GM21381 (cell line): ENCODE measurements around the gene LMTK3.

Source experiments
- ATAC-seq: cut with Tn5 transposase; IDR thresholded peaks from one replicate; pipeline ENCODE4 v1.9.1; 2021; ENCODE audit warnings: mild to moderate bottlenecking, moderate library complexity; ENCODE audit not compliant: unreplicated experiment

The LMTK3 gene

GRCh38 chr19:48511800-48512503 is at the start of gene LMTK3:
LMTK3 (minus strand) TSS chr19:48511835; CDS start chr19:48511576, 259 bp downstream.
- no peak for ATAC-seq

GRCh38 chr19:48561412-48561811 is 49.8 kb upstream of the LMTK3 start:
- no peak for ATAC-seq

DNA sequence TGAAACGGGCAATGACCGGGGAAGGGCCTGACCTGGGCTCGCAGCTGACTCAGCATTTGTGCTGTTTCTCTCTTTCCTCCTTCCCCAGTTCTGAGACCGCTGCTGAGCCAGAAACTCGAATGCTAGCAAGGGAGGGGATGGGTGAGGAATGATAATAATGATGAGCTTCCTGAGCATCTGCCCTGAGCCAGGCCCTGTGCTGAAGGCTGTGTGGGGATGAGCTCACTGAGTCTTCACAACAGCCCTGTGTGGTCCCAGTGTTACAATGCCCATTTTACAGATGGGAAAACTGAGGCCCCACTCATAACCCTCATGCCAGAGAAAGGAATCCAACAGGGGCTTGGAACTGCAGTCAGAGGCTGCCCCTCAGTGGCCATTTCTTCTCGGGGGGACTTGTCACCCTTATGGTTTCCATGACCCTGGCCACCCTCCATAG is 48.5 kb upstream of the LMTK3 start:
- ATAC-seq = no peak

- no peak for ATAC-seq
These were observed 46.5 kb upstream of the LMTK3 start for GRCh38 chr19:48558018-48558684.

DNA sequence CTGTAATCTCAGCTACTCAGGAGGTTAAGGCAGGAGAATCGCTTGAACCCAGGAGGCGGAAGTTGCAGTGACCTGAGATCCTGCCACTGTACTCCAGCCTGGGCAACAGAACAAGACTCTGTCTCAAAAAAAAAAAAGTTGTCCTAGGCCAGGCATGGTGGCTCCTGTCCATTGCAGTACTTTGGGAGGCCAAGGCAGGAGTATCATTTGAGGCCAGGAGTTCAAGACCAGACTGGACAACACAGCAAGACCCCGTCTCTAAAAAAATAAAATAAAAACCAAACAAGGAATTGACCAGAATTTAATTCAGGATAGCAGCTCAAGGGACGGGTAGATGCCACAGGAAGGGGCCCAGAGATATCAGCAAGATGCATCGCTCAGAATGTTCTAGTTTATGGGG is 45.2 kb upstream of the LMTK3 start:
- ATAC-seq = no peak

GRCh38 chr19:48556163-48556562 is 44.5 kb upstream of the LMTK3 start:
- no peak for ATAC-seq

- ATAC-seq = no peak
These were observed 42.9 kb upstream of the LMTK3 start for GRCh38 chr19:48554385-48555091.

GRCh38 chr19:48553676-48554384 is 42.2 kb upstream of the LMTK3 start:
- ATAC-seq = no peak

DNA sequence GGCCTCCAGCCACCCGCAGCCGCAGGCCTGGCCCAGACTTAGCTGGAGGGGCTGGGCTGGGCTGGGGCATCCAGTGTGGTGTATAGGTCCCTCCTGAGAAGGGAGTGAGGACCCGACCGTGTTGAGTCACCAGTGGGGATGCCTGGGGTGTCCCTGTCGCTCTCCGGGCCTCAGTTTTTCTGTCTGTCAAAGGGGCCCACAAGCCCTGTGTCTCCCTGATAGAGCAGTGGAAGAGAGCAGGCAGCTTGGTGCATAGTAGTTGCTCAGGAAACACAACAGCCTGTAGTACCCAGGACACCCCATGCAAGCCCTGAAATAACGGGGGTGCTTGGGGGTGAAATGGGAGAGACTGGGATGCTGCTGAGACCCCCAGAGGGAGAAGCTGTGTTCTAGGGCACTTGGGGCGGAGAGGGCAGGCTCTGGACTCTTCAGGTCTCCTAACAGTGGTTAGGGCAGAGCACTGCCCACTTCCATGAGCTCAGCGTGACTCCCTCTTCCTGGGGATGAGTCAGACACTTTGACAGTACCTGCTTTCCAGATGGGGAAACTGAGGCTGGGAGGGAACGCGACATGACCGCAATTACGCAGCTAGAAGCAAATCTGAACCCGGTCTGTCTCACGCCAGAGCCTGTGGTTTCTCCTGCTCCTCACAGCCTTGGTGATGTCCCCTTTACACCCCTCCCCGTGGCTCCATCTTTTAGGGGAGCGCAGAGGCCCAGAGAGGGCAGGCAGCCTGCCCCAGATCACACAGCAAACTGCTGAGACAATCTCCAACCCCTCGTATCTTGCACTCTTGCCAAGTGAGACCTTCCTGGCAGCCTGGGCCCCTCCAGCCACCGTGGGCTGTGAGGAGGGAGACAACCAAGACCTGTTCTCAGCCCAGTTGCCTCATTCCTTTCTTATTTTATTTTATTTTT is 41.0 kb upstream of the LMTK3 start:
- ATAC-seq = no peak

DNA sequence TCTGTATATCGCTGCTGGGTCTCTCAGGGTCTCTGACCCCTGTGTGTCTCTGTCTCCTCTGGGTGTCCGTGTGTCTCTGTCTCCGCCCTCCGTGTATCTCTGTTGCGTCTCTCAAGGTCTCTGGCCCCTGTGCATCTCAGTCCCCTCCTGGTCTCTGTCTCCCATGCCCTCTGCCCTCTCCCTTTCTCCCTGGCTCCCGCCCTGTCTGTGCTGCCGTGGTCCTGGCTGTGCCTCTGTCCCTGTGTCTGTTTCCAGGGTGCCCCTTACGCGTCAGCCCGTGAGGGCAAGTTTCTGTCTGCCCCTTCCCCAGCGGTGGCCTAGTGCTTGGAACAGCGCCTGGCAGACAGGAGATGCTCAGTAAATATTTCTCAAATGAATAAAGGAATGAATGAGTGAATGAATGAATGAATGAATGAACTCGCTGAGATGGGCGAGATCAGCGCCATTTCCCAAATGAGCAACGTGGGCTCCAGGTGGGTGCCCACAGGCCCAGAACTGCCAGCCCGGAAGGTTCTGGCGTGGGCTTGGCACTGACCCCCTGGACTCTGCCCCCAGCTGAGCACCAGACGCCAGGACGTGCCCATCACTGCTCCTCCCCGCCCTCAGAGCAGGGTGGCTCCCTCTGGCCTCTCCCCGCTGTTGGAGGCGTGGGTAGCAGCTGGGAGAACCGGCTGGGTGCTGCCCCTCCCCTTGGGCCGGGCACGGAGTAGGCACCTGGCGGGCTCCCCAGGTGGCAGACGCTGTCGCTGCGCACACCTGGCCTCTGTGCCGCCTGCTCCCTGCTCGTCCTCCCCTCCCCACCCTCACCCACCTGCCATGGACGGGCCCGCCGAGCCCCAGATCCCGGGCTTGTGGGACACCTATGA is 40.0 kb upstream of the LMTK3 start, which contains the start of gene SULT2B1:
Gene SULT2B1 (plus strand): TSS at position 736 of the 866 bp plus-strand sequence. CDS start 81 bp downstream, at position 817.
- no peak for ATAC-seq

GRCh38 chr19:48549380-48549779 is 37.7 kb upstream of the LMTK3 start:
- no peak for ATAC-seq

DNA sequence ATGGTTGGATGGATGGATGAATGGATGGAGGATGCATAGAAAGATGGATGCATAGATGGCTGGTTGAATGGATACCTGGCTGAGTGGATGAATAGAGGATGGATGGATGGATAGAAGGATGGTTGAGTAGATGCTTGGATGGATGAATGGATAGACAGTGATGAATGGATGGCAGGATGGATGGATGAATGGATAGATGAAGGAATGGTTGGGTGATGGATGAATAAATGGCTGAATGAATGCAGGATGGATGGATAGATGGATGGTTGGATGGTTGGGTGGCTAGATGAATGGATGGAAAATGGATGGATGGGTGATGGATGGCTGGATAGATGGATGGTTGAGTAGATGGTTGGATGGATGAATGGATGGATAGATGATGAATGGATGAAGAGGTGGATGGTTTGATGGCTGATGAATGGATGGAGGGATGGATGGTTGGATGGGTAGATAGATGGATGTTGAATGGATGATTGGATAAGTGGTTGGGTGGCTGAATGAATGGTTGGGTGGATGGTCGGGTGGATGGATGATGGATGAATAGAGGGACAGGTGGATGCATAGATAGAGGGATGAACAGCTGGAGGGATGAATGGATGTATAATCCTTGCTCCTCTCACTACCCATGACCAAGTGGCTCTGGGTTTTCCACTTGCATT is 36.7 kb upstream of the LMTK3 start:
- no peak for ATAC-seq

DNA sequence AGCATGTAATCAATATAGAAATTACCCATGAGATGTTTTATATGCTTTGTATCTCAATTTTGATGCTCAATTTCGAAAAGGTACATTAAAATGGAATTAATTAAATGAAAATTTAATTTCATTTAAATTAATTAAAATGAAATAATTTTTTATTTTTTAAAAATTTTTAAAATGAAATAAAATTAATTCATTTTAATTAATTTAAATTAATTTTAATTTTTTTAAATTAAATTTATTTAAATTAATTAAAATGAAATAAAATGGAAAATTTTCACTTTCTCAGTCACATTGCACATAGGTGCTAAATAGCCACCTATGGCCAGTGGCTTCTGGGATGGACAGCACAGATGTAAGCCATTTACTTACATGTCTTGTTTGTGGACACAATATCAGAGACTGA is 36.1 kb upstream of the LMTK3 start:
- no peak for ATAC-seq

GRCh38 chr19:48544856-48545750 is 33.5 kb upstream of the LMTK3 start:
- no peak for ATAC-seq

DNA sequence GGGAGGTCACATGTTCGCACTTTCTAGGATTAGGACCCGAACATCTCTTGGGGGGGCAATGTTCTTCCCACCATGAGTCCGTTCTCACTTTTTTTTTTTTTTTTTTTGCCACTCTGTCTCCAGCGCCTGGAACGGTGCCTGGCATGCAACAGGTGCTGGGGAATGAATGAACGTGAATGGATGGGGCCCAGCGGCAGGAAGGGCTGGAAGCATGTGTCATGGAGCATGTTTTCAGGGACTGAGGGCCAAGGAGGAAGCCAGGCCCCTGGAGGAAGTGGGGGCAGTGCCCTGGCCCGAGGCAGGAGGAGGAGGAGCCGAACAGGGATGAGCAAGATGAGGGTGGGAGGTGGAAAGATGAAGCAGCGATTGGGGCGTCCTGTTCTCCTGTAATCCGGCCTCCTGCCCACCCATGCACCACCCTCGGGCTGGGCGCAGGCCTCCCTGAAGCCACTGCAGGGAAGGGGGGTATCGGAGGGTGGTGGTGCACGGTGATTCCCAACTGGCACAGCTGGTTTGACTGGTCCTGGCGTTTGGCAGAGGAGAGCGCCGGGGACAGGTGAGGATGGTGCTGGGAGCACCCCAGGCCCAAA is 31.6 kb upstream of the LMTK3 start:
- no peak for ATAC-seq

- ATAC-seq = no peak
These were observed 30.2 kb upstream of the LMTK3 start for GRCh38 chr19:48541813-48542212.

DNA sequence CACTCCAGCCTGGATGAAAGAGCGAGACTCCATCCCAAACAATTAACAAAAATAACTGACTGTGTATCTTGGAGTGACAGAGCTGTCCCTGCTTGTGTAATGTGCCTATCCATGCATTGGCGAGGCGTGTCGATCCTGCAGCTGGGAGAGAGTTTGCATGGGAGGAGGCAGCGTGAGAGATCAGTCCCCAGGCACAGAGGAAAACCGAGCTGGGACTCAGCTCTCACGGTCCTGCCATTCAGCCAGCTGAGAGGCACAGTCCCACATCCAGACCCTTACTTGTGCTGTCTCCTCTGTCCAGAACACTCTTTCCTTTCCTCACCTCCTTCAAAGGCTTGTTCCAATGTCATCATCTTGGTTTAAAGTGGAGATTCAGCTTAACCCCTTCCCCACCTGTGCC is 28.5 kb upstream of the LMTK3 start:
- ATAC-seq = no peak
